ENCODE measurements around the gene SLC26A1.

SLC26A1 gene

GRCh38 chr4:950136-951020 is 42.8 kb downstream of the SLC26A1 start:
- Histone ChIP-seq H3K79me2 (ENCODE audit: low read length) (no peaks in the 10 kb centered on the region), H3K4me2 (ENCODE audit: low read depth, low read length) (no peak overlapping the region), H3K9ac (ENCODE audit: low read length) (no peak overlapping the region), H4K20me1 (ENCODE audit: insufficient read depth, low read length) (no peaks in the 10 kb centered on the region), H3F3A (ENCODE audit: insufficient read depth, low read length) (no peaks in the 10 kb centered on the region), H3K36me3 (replicated peaks; ENCODE audit: insufficient read depth, low read length) (no peaks in the 10 kb centered on the region), H3K4me1 (ENCODE audit: low read length) (no peaks in the 10 kb centered on the region), H3K27ac (ENCODE audit: low read length) (no peak overlapping the region), H3K9me3 (replicated peaks; ENCODE audit: insufficient read depth, low read length) (no peaks in the 10 kb centered on the region), H3K9me2 (replicated peaks; ENCODE audit: insufficient read depth, low read length) (no peaks in the 10 kb centered on the region), H3K4me3 (ENCODE audit: low read length) (no peak overlapping the region), H3K27me3 (replicated peaks; ENCODE audit: insufficient read depth, low read length) (no peaks in the 10 kb centered on the region), H2AFZ (ENCODE audit: low read length) (no peak overlapping the region)
- TF ChIP-seq EZH2 (optimal IDR thresholded peaks at IDR 0.05; ENCODE audit: low read depth, low read length) (no peak), EZH2phosphoT487 (IDR thresholded peaks at IDR 0.05; ENCODE audit: low read length) (no peak), CTCF (IDR thresholded peaks at IDR 0.05; ENCODE audit: low read length) (no peak)
- no peak for DNase-seq

GRCh38 chr4:949656-950055 is 43.5 kb downstream of the SLC26A1 start:
- Histone ChIP-seq H3K27ac (ENCODE audit: low read length) (no peak overlapping the region), H3K27me3 (replicated peaks; ENCODE audit: insufficient read depth, low read length) (no peaks in the 10 kb centered on the region), H4K20me1 (ENCODE audit: insufficient read depth, low read length) (no peaks in the 10 kb centered on the region), H3K79me2 (ENCODE audit: low read length) (no peaks in the 10 kb centered on the region), H3K9me3 (replicated peaks; ENCODE audit: insufficient read depth, low read length) (no peaks in the 10 kb centered on the region), H2AFZ (ENCODE audit: low read length) (no peak overlapping the region), H3K36me3 (replicated peaks; ENCODE audit: insufficient read depth, low read length) (no peaks in the 10 kb centered on the region), H3K4me2 (ENCODE audit: low read depth, low read length) (no peak overlapping the region), H3K4me1 (ENCODE audit: low read length) (no peaks in the 10 kb centered on the region), H3K9ac (ENCODE audit: low read length) (no peak overlapping the region), H3K4me3 (ENCODE audit: low read length) (no peak overlapping the region), H3K9me2 (replicated peaks; ENCODE audit: insufficient read depth, low read length) (no peaks in the 10 kb centered on the region), H3F3A (ENCODE audit: insufficient read depth, low read length) (no peaks in the 10 kb centered on the region)
- no peak for DNase-seq
- no peak for TF ChIP-seq EZH2 (optimal IDR thresholded peaks at IDR 0.05; ENCODE audit: low read depth, low read length)
- no peak for TF ChIP-seq CTCF (IDR thresholded peaks at IDR 0.05; ENCODE audit: low read length)
- TF ChIP-seq EZH2phosphoT487 (IDR thresholded peaks at IDR 0.05; ENCODE audit: low read length): no peak

- Histone ChIP-seq H3K27me3 (replicated peaks; ENCODE audit: insufficient read depth, low read length) (no peaks in the 10 kb centered on the region), H3K27ac (ENCODE audit: low read length) (no peak overlapping the region), H3K4me2 (ENCODE audit: low read depth, low read length) (no peak overlapping the region), H3K9me2 (replicated peaks; ENCODE audit: insufficient read depth, low read length) (no peaks in the 10 kb centered on the region), H3K4me3 (ENCODE audit: low read length) (no peak overlapping the region), H3K4me1 (ENCODE audit: low read length) (no peaks in the 10 kb centered on the region), H3K9me3 (replicated peaks; ENCODE audit: insufficient read depth, low read length) (no peaks in the 10 kb centered on the region), H3F3A (ENCODE audit: insufficient read depth, low read length) (no peaks in the 10 kb centered on the region), H3K36me3 (replicated peaks; ENCODE audit: insufficient read depth, low read length) (no peaks in the 10 kb centered on the region), H3K79me2 (ENCODE audit: low read length) (no peaks in the 10 kb centered on the region), H3K9ac (ENCODE audit: low read length) (no peak overlapping the region), H4K20me1 (ENCODE audit: insufficient read depth, low read length) (no peaks in the 10 kb centered on the region), H2AFZ (ENCODE audit: low read length) (no peak overlapping the region)
- DNase-seq: no peak
- no peak for TF ChIP-seq EZH2 (optimal IDR thresholded peaks at IDR 0.05; ENCODE audit: low read depth, low read length)
- no peak for TF ChIP-seq EZH2phosphoT487 (IDR thresholded peaks at IDR 0.05; ENCODE audit: low read length)
- TF ChIP-seq CTCF (IDR thresholded peaks at IDR 0.05; ENCODE audit: low read length): no peak
These were observed 44.3 kb downstream of the SLC26A1 start for GRCh38 chr4:948936-949300.

Data from MM.1S (cell line).